Activated T-helper 1 cell treated with anti-CD3 and anti-CD28 coated beads, Interleukin-12 subunit alpha, Interleukin-12 subunit beta, Interleukin-2, Interleukin-4 antibody, amounts not matched to agents 30 ng/mL and 10 ng/mL and 1 ng/mL, durations not matched to agents 14 hours and 24 hours and 36 hours (primary cell): Measurements from ENCODE around the gene TRIM62. TPM values are rescaled to one million over a fixed set of nuclear protein-coding genes. Genes with fewer than 3 reads are reported as not detected.

Experiments
- DNase-seq: peaks from one replicate; pipeline ENCODE4 v3.0.0; 2021; ENCODE audit warnings: low spot score
- H3K27ac Mint-ChIP-seq: one replicate; pipeline ENCODE4 v1.8.0; 2021; ENCODE audit warnings: mild to moderate bottlenecking, mixed read lengths
- H3K27me3 Mint-ChIP-seq: one replicate; pipeline ENCODE4 v1.8.0; 2022; ENCODE audit warnings: mild to moderate bottlenecking, moderate library complexity, mixed read lengths; ENCODE audit not compliant: insufficient read depth
- H3K36me3 Mint-ChIP-seq: one replicate; pipeline ENCODE4 v1.8.0; 2021; ENCODE audit warnings: low read depth, mixed read lengths
- H3K4me1 Mint-ChIP-seq: one replicate; pipeline ENCODE4 v1.8.0; 2021; ENCODE audit warnings: low read depth, mixed read lengths
- H3K4me3 Mint-ChIP-seq: one replicate; pipeline ENCODE4 v1.8.0; 2021; ENCODE audit warnings: mild to moderate bottlenecking, moderate library complexity, mixed read lengths
- H3K9me3 Mint-ChIP-seq: one replicate; pipeline ENCODE4 v1.8.0; 2021; ENCODE audit warnings: mixed read lengths
- intact Hi-C: fragments of 100-400 bp; cut with micrococcal nuclease; formaldehyde crosslinking; loops from one replicate; pipeline ENCODE4 v1.15.1; 2024
- total RNA-seq: library from RNA; stranded (reverse); gene quantifications from 2 replicates; pipeline ENCODE4 v1.2.3, GENCODE V29; 2022

TRIM62 gene
- 4.1 and 4.5 TPM in 2 replicates for total RNA-seq

DNA sequence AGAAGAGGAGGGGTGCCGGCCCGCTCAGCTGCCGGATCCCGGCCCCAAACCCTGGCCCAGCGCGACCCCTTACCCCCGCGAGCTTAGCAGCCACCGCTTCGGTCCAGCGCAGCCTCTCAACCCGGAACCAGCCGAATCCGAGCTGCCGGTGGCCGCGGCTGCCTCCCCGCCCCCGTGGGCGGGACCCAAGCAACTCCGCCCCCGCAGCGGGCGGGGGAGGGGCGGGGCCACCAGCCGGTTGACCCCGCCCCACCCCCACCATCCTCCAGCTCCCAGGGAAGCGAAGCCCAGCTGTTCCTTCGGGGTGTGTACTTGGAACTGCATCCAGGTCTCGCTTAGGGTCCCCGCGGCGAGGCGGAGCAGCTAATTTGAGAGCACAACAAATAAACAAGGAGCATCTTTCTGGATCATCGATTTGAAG, at the start of gene TRIM62:
Gene TRIM62, minus strand, starts transcription at position 123 of the 421 bp plus-strand sequence. CDS start 611 bp downstream, outside the sequence.
- peak; percentile 69 for DNase-seq
- H3K27ac Mint-ChIP-seq, result peak within 1 kb of the TSS; percentile 81
- peak within 1 kb of the TSS; percentile 87 for H3K4me3 Mint-ChIP-seq
- intact Hi-C loops, result loop anchor here (1.0 to 10.0 kb wide), 8 partner anchors 55 to 1887 kb away; partner anchors contain the start of genes AZIN2, S100PBP, SNRNP40 and YARS1
- H3K4me1 Mint-ChIP-seq, result peaks cover 28% of the 10 kb centered on the region
- peaks cover 4% of the 10 kb centered on the region for H3K36me3 Mint-ChIP-seq
- peaks cover 19% of the 10 kb centered on the region for H3K27me3 Mint-ChIP-seq
- H3K9me3 Mint-ChIP-seq, result no peaks in the 10 kb centered on the region

DNA sequence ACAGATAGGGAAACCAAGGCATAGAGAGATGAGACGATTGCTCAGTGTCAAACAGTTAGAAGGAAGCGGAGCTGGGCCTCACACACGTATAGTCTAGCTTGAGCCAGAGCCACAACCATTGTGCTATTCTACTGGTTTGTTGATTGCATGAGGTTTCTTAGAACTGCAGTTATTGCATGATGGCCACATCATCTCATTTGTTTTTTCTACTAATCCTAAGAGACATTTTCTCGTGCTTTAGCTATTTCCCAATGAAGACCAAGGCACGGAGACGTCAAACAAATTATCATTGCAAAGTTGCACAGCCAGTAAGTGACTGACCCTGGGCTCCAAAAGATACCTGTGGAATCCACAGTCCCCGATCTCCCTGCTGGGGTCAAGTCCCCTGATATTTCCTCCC, 49.3 kb upstream of the TRIM62 start:
- Mint-ChIP-seq H3K9me3 (no peaks in the 10 kb centered on the region), H3K4me1 (no peaks in the 10 kb centered on the region), H3K27ac (no peak overlapping the region), H3K4me3 (no peak overlapping the region), H3K27me3 (peaks cover 6% of the 10 kb centered on the region), H3K36me3 (no peaks in the 10 kb centered on the region)
- intact Hi-C loops, result no loop called here
- DNase-seq, result no peak

DNA sequence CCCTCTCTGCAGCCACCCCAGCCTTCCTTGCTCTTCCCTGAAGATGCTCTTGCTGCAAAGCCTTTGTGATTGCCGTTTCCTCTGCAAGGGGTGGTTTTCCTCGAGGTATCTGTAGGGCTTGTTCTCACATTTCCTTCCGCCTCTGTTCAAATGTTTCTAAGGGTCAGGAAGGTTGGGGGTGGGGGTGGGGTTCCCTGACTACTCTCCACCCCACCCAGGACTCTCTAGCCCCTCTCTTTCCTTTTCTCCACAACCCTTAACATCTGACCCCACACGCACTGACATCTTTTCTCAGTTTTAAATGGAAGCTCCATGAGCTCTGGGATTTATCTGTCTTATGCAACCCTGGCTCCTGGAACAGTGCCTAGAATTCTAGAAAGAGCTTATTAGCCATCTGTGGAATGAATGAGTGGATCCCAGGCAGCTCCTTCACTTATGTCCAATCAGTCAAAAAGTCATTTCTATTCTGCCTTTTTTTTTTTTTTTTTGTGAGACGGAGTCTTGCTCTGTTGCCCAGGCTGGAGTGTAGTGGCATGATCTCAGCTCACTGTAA, 47.2 kb upstream of the TRIM62 start:
- Mint-ChIP-seq H3K27ac (no peak overlapping the region), H3K27me3 (peaks cover 16% of the 10 kb centered on the region), H3K36me3 (no peaks in the 10 kb centered on the region), H3K4me3 (no peak overlapping the region), H3K9me3 (peaks cover 15% of the 10 kb centered on the region), H3K4me1 (no peaks in the 10 kb centered on the region)
- no peak for DNase-seq
- intact Hi-C loops, result no loop called here

DNA sequence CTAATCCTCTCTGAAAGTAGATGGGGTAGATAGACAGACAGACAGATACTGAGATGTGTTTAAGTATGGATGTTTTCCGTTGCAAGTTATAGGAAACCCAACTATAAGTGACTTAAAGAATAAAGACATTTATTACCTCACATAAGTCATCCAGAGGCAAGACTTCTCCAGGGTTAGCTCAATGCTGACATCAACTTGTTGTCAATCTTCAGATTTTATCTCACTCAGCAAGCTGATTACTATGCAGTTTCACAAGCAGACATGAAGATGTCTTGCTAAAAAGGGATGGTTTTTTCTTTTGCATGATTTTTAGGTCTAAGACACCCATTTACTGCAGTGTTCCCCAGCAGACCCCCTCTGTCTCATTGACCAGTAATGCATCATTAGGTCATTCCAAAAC, 43.7 kb upstream of the TRIM62 start:
- intact Hi-C loops, result no loop called here
- H3K4me3 Mint-ChIP-seq, result no peak overlapping the region
- H3K27me3 Mint-ChIP-seq, result peaks cover 19% of the 10 kb centered on the region
- H3K4me1 Mint-ChIP-seq, result no peaks in the 10 kb centered on the region
- peaks cover 21% of the 10 kb centered on the region for H3K9me3 Mint-ChIP-seq
- no peak for DNase-seq
- H3K27ac Mint-ChIP-seq, result no peak overlapping the region
- no peaks in the 10 kb centered on the region for H3K36me3 Mint-ChIP-seq

DNA sequence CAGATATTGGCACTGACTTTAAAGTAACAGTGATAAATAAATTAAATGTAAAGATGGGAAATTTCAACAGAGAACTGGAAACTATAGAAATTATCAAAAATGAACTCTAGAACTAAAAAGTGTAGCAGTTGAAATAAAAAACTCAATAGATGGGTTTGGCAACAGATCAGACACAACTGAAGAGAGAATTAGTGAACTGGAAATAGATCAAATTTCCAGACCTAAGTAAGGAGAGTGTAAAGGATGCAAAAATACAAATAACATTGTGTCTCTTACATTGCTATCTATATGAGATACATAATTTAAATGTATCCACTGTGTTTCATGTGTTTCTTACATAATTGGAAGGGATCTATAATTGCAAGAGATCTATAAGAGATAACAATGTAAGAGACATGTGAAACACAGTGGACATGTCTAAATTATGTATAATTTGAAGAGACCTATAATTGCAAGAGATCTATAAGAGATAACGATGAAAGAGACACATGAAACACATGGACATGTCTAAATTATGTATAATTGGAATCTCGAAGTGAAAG, 42.4 kb upstream of the TRIM62 start:
- H3K27ac Mint-ChIP-seq, result no peak overlapping the region
- no peak overlapping the region for H3K4me3 Mint-ChIP-seq
- DNase-seq, result no peak
- H3K9me3 Mint-ChIP-seq, result peaks cover 21% of the 10 kb centered on the region
- H3K4me1 Mint-ChIP-seq, result no peaks in the 10 kb centered on the region
- peaks cover 18% of the 10 kb centered on the region for H3K27me3 Mint-ChIP-seq
- no peaks in the 10 kb centered on the region for H3K36me3 Mint-ChIP-seq
- intact Hi-C loops, result no loop called here

DNA sequence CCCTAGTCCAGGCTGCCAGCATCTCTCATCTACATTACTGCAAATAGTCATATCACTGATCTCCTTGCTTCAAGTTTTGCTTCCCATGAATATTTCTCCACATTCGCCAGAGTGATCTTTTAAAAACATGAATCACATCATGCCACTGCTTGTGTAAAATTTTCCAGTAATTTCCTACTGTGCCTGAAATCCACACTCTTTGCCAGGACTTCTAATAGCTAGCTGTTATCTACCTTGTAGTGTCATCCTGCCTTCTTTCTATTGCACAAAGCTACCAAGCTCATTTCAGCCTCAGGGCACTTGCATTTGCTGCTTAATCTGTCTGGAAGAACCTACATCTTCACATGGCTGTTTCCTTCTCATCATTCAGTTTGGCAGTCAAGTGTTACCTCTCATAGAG, 40.5 kb upstream of the TRIM62 start:
- H3K27me3 Mint-ChIP-seq, result peaks cover 18% of the 10 kb centered on the region
- H3K27ac Mint-ChIP-seq, result no peak overlapping the region
- no peaks in the 10 kb centered on the region for H3K36me3 Mint-ChIP-seq
- no peaks in the 10 kb centered on the region for H3K4me1 Mint-ChIP-seq
- H3K9me3 Mint-ChIP-seq, result peaks cover 21% of the 10 kb centered on the region
- no peak overlapping the region for H3K4me3 Mint-ChIP-seq
- intact Hi-C loops, result no loop called here
- DNase-seq, result no peak

DNA sequence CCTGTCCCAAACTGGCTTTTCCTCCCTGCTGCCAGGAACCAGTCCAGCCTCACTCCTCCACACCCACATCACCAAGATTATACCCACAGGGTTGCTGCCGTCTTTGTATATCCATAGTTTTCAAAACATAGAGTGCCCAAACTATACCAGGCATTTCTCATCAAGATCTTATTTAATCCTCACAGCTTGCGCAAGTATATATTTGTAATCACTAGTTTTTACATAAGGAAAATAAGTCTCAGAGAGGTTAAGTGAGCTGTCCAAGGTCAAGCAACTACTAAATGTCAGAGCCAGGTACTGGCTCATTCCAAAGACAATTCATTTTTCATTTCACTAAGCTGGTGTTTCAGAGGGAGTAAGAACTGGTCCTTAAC, 39.5 kb upstream of the TRIM62 start:
- Mint-ChIP-seq H3K4me3 (no peak overlapping the region), H3K27ac (no peak overlapping the region), H3K9me3 (peaks cover 21% of the 10 kb centered on the region), H3K36me3 (no peaks in the 10 kb centered on the region), H3K4me1 (no peaks in the 10 kb centered on the region), H3K27me3 (peaks cover 20% of the 10 kb centered on the region)
- DNase-seq, result no peak
- intact Hi-C loops, result no loop called here

DNA sequence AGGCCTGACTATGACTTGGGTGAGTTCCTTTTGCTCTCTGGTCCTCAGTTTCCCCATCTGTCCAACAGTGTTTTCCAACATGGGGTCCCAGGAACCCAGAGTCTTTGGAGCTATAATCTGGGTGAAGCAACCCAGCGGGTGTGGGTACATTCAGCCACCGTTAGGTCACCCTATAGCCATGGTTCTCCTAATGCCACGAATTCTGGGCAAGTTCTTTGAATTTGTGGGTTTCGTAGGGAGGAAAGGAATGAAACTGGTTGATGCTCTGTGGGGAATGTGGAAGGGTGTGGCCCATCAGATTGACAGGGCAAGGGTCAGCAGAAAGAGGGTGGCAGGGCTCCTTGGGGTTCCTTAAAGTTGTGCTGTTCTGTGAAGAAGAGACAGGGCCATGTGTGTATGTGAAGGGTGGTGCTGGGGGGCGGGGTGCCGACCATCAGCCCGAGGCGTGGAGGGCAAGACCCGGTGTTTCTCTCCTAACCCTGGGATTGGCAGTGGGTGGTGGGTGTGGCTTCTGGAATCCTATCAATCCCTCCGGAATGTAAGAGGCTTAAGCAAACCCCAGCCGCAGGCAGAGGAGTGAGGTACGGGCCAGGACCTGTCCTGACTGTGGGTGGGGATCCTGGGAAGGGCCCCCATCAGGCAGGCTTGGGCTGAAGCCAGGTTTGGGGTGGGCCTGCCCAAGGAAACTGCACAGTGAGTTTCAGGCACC, 39.0 kb upstream of the TRIM62 start:
- Mint-ChIP-seq H3K4me1 (no peaks in the 10 kb centered on the region), H3K27me3 (peaks cover 20% of the 10 kb centered on the region), H3K4me3 (no peak overlapping the region), H3K36me3 (no peaks in the 10 kb centered on the region), H3K27ac (no peak overlapping the region), H3K9me3 (peaks cover 21% of the 10 kb centered on the region)
- intact Hi-C loops, result no loop called here
- DNase-seq, result no peak

DNA sequence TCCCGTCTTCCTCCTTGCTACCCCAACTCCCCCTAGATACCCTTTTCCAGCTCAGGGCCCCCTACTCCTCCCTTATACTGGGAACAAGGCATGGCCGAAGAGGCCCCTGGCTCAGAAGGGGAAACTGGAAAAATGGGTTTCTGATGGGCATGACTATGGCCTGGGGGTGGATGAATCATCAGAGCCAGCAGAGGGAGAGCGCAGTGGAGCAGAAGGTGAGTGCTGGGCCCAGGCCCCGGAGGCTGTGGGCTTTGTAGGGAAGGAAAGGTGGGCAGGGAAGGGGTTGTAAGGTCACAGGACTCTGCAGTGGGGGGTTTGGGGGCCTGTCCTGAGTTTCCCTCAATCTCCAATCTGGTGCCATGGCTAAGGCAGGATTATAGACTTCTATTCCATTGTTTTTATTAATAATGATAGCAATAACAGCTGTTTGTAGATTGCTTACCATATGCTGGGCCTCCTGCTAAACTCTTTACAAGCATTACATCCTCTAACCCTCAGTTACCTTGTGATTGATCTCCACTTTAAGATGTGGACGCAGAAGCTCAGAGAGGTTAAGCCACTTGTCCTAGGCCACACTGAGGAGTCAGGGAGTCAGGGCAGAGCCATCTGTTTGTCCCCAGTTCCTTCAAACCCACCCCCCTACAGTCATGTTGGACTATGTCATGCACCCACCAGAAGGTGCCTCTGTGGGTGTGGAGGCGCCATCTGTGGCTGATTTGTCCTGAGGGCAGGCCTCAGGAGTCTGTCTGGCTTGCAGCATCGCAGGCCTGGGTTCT, 38.2 kb upstream of the TRIM62 start:
- Mint-ChIP-seq H3K9me3 (peaks cover 17% of the 10 kb centered on the region), H3K27me3 (peaks cover 17% of the 10 kb centered on the region), H3K27ac (no peak overlapping the region), H3K4me3 (no peak overlapping the region), H3K36me3 (no peaks in the 10 kb centered on the region), H3K4me1 (no peaks in the 10 kb centered on the region)
- no peak for DNase-seq
- intact Hi-C loops, result no loop called here

DNA sequence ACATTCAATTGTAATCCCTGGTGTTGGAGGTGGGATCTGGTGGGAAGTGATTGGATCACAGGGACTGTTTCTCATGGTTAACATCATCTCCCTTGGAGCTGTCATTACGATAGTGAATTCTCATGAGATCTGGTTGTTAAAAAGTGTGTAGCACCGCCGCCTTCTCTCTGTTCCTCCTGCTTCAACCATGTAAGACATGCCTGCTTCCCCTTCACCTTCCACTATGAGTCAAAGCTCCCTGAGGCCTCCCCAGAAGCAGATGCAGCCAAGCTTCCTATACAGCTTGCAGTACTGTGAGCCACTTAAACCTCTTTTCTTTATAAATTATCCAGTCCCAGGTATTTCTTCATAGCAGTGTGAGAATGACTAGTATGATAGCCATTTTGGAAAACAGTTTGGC, 30.1 kb upstream of the TRIM62 start:
- Mint-ChIP-seq H3K27me3 (peaks cover 25% of the 10 kb centered on the region), H3K9me3 (peaks cover 4% of the 10 kb centered on the region), H3K27ac (no peak overlapping the region), H3K4me1 (no peaks in the 10 kb centered on the region), H3K36me3 (no peaks in the 10 kb centered on the region), H3K4me3 (no peak overlapping the region)
- DNase-seq, result no peak
- intact Hi-C loops, result no loop called here

DNA sequence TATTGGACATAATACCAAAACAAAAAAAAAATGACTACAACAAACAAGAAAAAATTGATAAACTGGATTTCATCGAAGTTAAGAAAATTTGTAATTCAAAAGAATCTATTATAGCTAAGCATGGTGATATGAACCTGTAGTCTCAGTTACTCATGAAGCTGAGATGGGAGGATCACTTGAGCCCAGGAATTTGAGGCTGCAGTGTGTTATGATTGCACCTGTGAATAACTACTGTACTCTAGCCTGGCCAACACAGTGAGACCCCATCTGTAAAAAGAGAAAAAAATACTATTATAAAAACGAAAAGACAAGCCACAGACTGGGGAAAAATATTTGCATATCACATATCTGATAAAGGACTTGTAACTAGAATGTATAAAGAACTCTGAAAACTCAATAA, 24.5 kb upstream of the TRIM62 start:
- intact Hi-C loops, result no loop called here
- H3K4me1 Mint-ChIP-seq, result no peaks in the 10 kb centered on the region
- no peak overlapping the region for H3K4me3 Mint-ChIP-seq
- no peaks in the 10 kb centered on the region for H3K36me3 Mint-ChIP-seq
- DNase-seq, result no peak
- no peaks in the 10 kb centered on the region for H3K9me3 Mint-ChIP-seq
- peaks cover 29% of the 10 kb centered on the region for H3K27me3 Mint-ChIP-seq
- no peak overlapping the region for H3K27ac Mint-ChIP-seq

DNA sequence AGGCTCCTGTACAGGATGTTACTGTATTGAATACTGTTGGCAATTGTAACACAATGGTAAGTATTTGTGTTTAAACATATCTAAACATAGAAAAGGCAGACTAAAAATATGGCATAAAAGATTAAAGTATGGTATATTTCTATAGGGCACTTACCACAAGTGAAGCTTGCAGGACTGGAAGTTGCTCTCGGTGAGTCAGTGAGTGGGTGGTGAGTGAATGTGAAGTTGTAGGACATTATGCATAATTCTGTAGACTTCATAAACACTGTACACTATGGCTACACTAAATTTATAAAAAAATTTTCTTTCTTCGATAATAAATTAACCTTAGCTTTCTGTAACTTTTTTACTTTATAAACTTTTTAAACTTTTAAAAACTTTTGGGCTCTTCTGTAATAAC, 13.7 kb upstream of the TRIM62 start:
- peaks cover 22% of the 10 kb centered on the region for H3K27me3 Mint-ChIP-seq
- no peak overlapping the region for H3K4me3 Mint-ChIP-seq
- no peaks in the 10 kb centered on the region for H3K36me3 Mint-ChIP-seq
- H3K9me3 Mint-ChIP-seq, result no peaks in the 10 kb centered on the region
- DNase-seq, result no peak
- H3K4me1 Mint-ChIP-seq, result peaks cover 4% of the 10 kb centered on the region
- intact Hi-C loops, result no loop called here
- H3K27ac Mint-ChIP-seq, result no peak overlapping the region

DNA sequence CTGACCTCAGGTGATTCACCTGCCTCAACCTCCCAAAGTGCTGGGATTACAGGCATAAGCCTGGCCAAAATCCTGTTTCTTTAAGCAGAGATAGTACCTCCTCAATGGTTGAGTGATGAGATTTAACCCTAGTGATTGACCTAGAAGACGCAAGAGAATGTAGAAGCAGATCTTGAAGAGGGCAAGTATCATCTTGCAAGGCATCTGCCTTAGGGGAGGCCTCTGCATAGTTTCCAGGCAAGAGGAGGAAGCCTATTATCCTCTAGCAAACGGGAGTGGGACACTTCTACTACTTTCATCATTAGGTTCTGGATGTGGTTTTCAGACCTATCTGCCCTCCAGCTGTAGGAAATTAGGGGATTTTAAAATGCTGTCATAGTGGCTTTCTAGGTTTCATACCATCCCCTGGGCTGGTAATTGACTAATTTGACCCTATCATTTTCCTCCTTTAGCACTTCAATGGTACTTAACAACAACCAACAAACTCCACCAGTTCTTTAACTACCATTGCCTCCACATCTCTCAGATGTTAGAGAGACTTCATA, 10.0 kb upstream of the TRIM62 start:
- Mint-ChIP-seq H3K27ac (no peak overlapping the region), H3K4me1 (peaks cover 6% of the 10 kb centered on the region), H3K9me3 (no peaks in the 10 kb centered on the region), H3K36me3 (no peaks in the 10 kb centered on the region), H3K4me3 (no peak overlapping the region), H3K27me3 (peaks cover 7% of the 10 kb centered on the region)
- intact Hi-C loops, result no loop called here
- no peak for DNase-seq
